DOHH2 (cell line): ENCODE measurements around the gene FAM234A.

Experiments used
- H3F3A ChIP-seq: fragments of 200-600 bp; sonication (generic), shearing (Covaris generic); 2 replicates; pipeline ENCODE4 v1.6.0; 2016; ENCODE audit warnings: antibody characterized with exemption, mild to moderate bottlenecking; ENCODE audit not compliant: control insufficient read depth, insufficient read depth
- H3K27ac ChIP-seq: fragments of 200-600 bp; sonication (generic); 2 replicates; pipeline ENCODE4 v1.5.1; 2014; ENCODE audit warnings: low read depth, mild to moderate bottlenecking, low read length, moderate library complexity
- H3K27me3 ChIP-seq: fragments of 200-600 bp; sonication (generic); 2 replicates; pipeline ENCODE4 v1.6.1; 2014; ENCODE audit warnings: mild to moderate bottlenecking, low read length, mixed read lengths; ENCODE audit not compliant: control insufficient read depth
- H3K36me3 ChIP-seq: fragments of 200-600 bp; sonication (generic); 2 replicates; pipeline ENCODE4 v1.6.1; 2014; ENCODE audit warnings: mild to moderate bottlenecking, low read length, moderate library complexity, mixed read lengths; ENCODE audit not compliant: control insufficient read depth
- H3K4me1 ChIP-seq: fragments of 200-600 bp; sonication (generic); 2 replicates; pipeline ENCODE4 v1.6.1; 2014; ENCODE audit warnings: mild to moderate bottlenecking, low read length, mixed read lengths; ENCODE audit not compliant: control insufficient read depth
- H3K4me2 ChIP-seq: fragments of 200-600 bp; sonication (generic); 2 replicates; pipeline ENCODE4 v1.6.0; 2014; ENCODE audit warnings: mild to moderate bottlenecking, low read length, moderate library complexity
- H3K4me3 ChIP-seq: fragments of 200-600 bp; sonication (generic); 2 replicates; pipeline ENCODE4 v1.5.1; 2014; ENCODE audit warnings: mild to moderate bottlenecking, low read length, mixed read lengths
- H3K79me2 ChIP-seq: fragments of 200-600 bp; sonication (generic); 2 replicates; pipeline ENCODE4 v1.6.1; 2014; ENCODE audit warnings: mild to moderate bottlenecking, low read length, mixed read lengths; ENCODE audit not compliant: control insufficient read depth
- H3K9me2 ChIP-seq: fragments of 200-600 bp; sonication (generic); replicated peaks from 2 replicates; pipeline ENCODE4 v1.6.1; 2014; ENCODE audit warnings: mild to moderate bottlenecking, low read length, mixed read lengths; ENCODE audit not compliant: control insufficient read depth
- H3K9me3 ChIP-seq: fragments of 200-600 bp; sonication (generic); 2 replicates; pipeline ENCODE4 v1.6.1; 2014; ENCODE audit warnings: antibody characterized with exemption, low read length, mixed read lengths; ENCODE audit not compliant: control insufficient read depth, insufficient read depth
- H4K20me1 ChIP-seq: fragments of 200-600 bp; sonication (generic); 2 replicates; pipeline ENCODE4 v1.6.0; 2014; ENCODE audit warnings: low read depth, mild to moderate bottlenecking, antibody characterized with exemption, low read length, moderate library complexity; ENCODE audit not compliant: control insufficient read depth, insufficient read depth
- CTCF ChIP-seq: fragments of 200-600 bp; sonication (generic); IDR thresholded peaks from one replicate; pipeline ENCODE4 v1.5.1; 2014; ENCODE audit warnings: antibody characterized with exemption, mild to moderate bottlenecking, low read depth, low read length; ENCODE audit not compliant: poor library complexity, severe bottlenecking
- EZH2phosphoT487 ChIP-seq: fragments of 200-600 bp; sonication (generic); IDR thresholded peaks from 2 replicates; pipeline ENCODE4 v1.6.1; 2017; ENCODE audit warnings: borderline replicate concordance, mild to moderate bottlenecking, antibody characterized with exemption, low read length, moderate library complexity, mixed read lengths

The FAM234A gene

GRCh38 chr16:280991-281659 is 46.5 kb downstream of the FAM234A start:
- H3K36me3 ChIP-seq = no peaks in the 10 kb centered on the region
- no peak overlapping the region for H3K27ac ChIP-seq
- H3K4me2 ChIP-seq = no peak overlapping the region
- no peaks in the 10 kb centered on the region for H4K20me1 ChIP-seq
- H3K27me3 ChIP-seq = peaks cover 6% of the 10 kb centered on the region; the same call in 1 of the 2 replicates
- no peaks in the 10 kb centered on the region for H3K9me3 ChIP-seq
- H3K4me3 ChIP-seq = no peak overlapping the region
- TF ChIP-seq EZH2phosphoT487 (no peak), CTCF (no peak)
- no peaks in the 10 kb centered on the region for H3K79me2 ChIP-seq
- no peaks in the 10 kb centered on the region for H3K9me2 ChIP-seq
- H3K4me1 ChIP-seq = peaks cover 9% of the 10 kb centered on the region
- no peaks in the 10 kb centered on the region for H3F3A ChIP-seq

GRCh38 chr16:281660-282255 is 47.1 kb downstream of the FAM234A start:
- Histone ChIP-seq H3K27ac (no peak overlapping the region), H3K27me3 (0 out of 2 replicates have a peak, but pooled peaks cover 2% of the 10 kb centered on the region), H3F3A (no peaks in the 10 kb centered on the region), H3K9me3 (no peaks in the 10 kb centered on the region), H3K4me3 (no peak overlapping the region), H4K20me1 (no peaks in the 10 kb centered on the region), H3K4me2 (no peak overlapping the region), H3K9me2 (no peaks in the 10 kb centered on the region), H3K79me2 (no peaks in the 10 kb centered on the region), H3K36me3 (no peaks in the 10 kb centered on the region), H3K4me1 (peaks cover 9% of the 10 kb centered on the region)
- TF ChIP-seq CTCF (no peak), EZH2phosphoT487 (no peak)

GRCh38 chr16:282491-282890 is 47.9 kb downstream of the FAM234A start:
- Histone ChIP-seq H3F3A (no peaks in the 10 kb centered on the region), H3K79me2 (no peaks in the 10 kb centered on the region), H3K27me3 (0 out of 2 replicates have a peak, but pooled peaks cover 2% of the 10 kb centered on the region), H3K4me1 (peaks cover 9% of the 10 kb centered on the region), H3K9me2 (no peaks in the 10 kb centered on the region), H3K4me3 (no peak overlapping the region), H3K36me3 (no peaks in the 10 kb centered on the region), H3K4me2 (no peak overlapping the region), H3K27ac (no peak overlapping the region), H3K9me3 (no peaks in the 10 kb centered on the region), H4K20me1 (no peaks in the 10 kb centered on the region)
- TF ChIP-seq CTCF = no peak
- no peak for TF ChIP-seq EZH2phosphoT487
